ENCODE measurements around the gene NFE2L1. TPM values are rescaled to one million over a fixed set of nuclear protein-coding genes. Genes with fewer than 3 reads are reported as not detected.
A peak's percentile ranks its signal among the peaks of the same experiment; 100 is the strongest.
"Not testable (repeated sequence)": the region's sequence is repeated elsewhere in the genome, so short reads cannot be mapped to it uniquely, and the experiment has no call there.

The NFE2L1 gene
- total RNA-seq, 1 donor from 2014 or later, result 124 TPM

- Mint-ChIP-seq H3K36me3 (ENCODE audit: insufficient read depth) (no peaks in the 10 kb centered on the region), H3K27me3 (peaks cover 62% of the 10 kb centered on the region), H3K4me3 (ENCODE audit: low read depth) (no peak overlapping the region), H3K4me1 (ENCODE audit: low read depth) (peaks cover 14% of the 10 kb centered on the region), H3K27ac (no peak overlapping the region), H3K9me3 (ENCODE audit: low read depth) (no peaks in the 10 kb centered on the region)
- no peak for DNase-seq (ENCODE audit: low spot score, unreplicated experiment)
- TF ChIP-seq CTCF (IDR thresholded peaks at IDR 0.05; ENCODE audit: unreplicated experiment), result no peak
These were observed 20.7 kb upstream of the NFE2L1 start for GRCh38 chr17:48027322-48027981.

GRCh38 chr17:48028736-48029135, 19.4 kb upstream of the NFE2L1 start:
- Mint-ChIP-seq H3K9me3 (ENCODE audit: low read depth) (no peaks in the 10 kb centered on the region), H3K27ac (no peak overlapping the region), H3K27me3 (peaks cover 70% of the 10 kb centered on the region), H3K4me3 (ENCODE audit: low read depth) (no peak overlapping the region), H3K4me1 (ENCODE audit: low read depth) (peaks cover 9% of the 10 kb centered on the region), H3K36me3 (ENCODE audit: insufficient read depth) (no peaks in the 10 kb centered on the region)
- TF ChIP-seq CTCF (IDR thresholded peaks at IDR 0.05; ENCODE audit: unreplicated experiment), result no peak
- no peak for DNase-seq (ENCODE audit: low spot score, unreplicated experiment)

- no peak for TF ChIP-seq CTCF (IDR thresholded peaks at IDR 0.05; ENCODE audit: unreplicated experiment)
These were observed 17.6 kb upstream of the NFE2L1 start for GRCh38 chr17:48030531-48030930.

GRCh38 chr17:48031966-48032365, 16.2 kb upstream of the NFE2L1 start:
- H3K9me3 Mint-ChIP-seq (ENCODE audit: low read depth), result no peaks in the 10 kb centered on the region
- TF ChIP-seq CTCF (IDR thresholded peaks at IDR 0.05; ENCODE audit: unreplicated experiment), result no peak
- no peak overlapping the region for H3K4me3 Mint-ChIP-seq (ENCODE audit: low read depth)
- H3K4me1 Mint-ChIP-seq (ENCODE audit: low read depth), result peaks cover 2% of the 10 kb centered on the region
- no peak overlapping the region for H3K27ac Mint-ChIP-seq
- no peak for DNase-seq (ENCODE audit: low spot score, unreplicated experiment)
- no peaks in the 10 kb centered on the region for H3K36me3 Mint-ChIP-seq (ENCODE audit: insufficient read depth)
- peaks cover 68% of the 10 kb centered on the region for H3K27me3 Mint-ChIP-seq

More at GRCh38 chr17:48030531-48030930, 17.6 kb upstream of the NFE2L1 start:
- H3K9me3 Mint-ChIP-seq (ENCODE audit: low read depth), result no peaks in the 10 kb centered on the region
- no peak overlapping the region for H3K4me3 Mint-ChIP-seq (ENCODE audit: low read depth)
- H3K4me1 Mint-ChIP-seq (ENCODE audit: low read depth), result peaks cover 1% of the 10 kb centered on the region
- DNase-seq (ENCODE audit: low spot score, unreplicated experiment), result no peak
- H3K36me3 Mint-ChIP-seq (ENCODE audit: insufficient read depth), result no peaks in the 10 kb centered on the region
- H3K27me3 Mint-ChIP-seq, result peaks cover 64% of the 10 kb centered on the region
- H3K27ac Mint-ChIP-seq, result no peak overlapping the region

GRCh38 chr17:48034734-48035133, 13.4 kb upstream of the NFE2L1 start:
- DNase-seq (ENCODE audit: low spot score, unreplicated experiment); H3K9me3 Mint-ChIP-seq (ENCODE audit: low read depth); H3K4me1 Mint-ChIP-seq (ENCODE audit: low read depth); H3K27ac Mint-ChIP-seq; H3K4me3 Mint-ChIP-seq (ENCODE audit: low read depth); H3K36me3 Mint-ChIP-seq (ENCODE audit: insufficient read depth): not testable (repeated sequence)
- H3K27me3 Mint-ChIP-seq, result peaks cover 76% of the 10 kb centered on the region

- Mint-ChIP-seq H3K27me3 (peaks cover 68% of the 10 kb centered on the region), H3K4me3 (ENCODE audit: low read depth) (peak overlapping the region; percentile 62)
These were observed 11.5 kb upstream of the NFE2L1 start for GRCh38 chr17:48036693-48037035.

More at GRCh38 chr17:48036693-48037035, 11.5 kb upstream of the NFE2L1 start:
- Mint-ChIP-seq H3K4me1 (ENCODE audit: low read depth) (peaks cover 5% of the 10 kb centered on the region), H3K9me3 (ENCODE audit: low read depth) (no peaks in the 10 kb centered on the region), H3K36me3 (ENCODE audit: insufficient read depth) (no peaks in the 10 kb centered on the region), H3K27ac (no peak overlapping the region)
- DNase-seq (ENCODE audit: low spot score, unreplicated experiment), result no peak
- no peak for TF ChIP-seq CTCF (IDR thresholded peaks at IDR 0.05; ENCODE audit: unreplicated experiment)

All from progenitor cell of endocrine pancreas (in vitro differentiated cells).